ENCODE measurements around the gene ZNF106.

Gene ZNF106

GRCh38 chr15:42495361-42496212 lies 4.6 kb upstream of the ZNF106 start, which contains the start of gene SNAP23:
Gene SNAP23 (plus strand): TSS chr15:42495634. CDS start chr15:42511847, 16,213 bp downstream.
- H3K9me3 ChIP-seq (ENCODE audit: insufficient read depth, low read length): no peaks in the 10 kb centered on the region
- no peaks in the 10 kb centered on the region for H3K27me3 ChIP-seq (ENCODE audit: insufficient read depth, insufficient read length)
- H3K9ac ChIP-seq (ENCODE audit: insufficient read length, low read depth): peak within 1 kb of the TSS; percentile 80
- no peaks in the 10 kb centered on the region for H3K36me3 ChIP-seq (ENCODE audit: insufficient read depth, insufficient read length, low read length)
- peak; percentile 70 for DNase-seq (ENCODE audit: low read depth, low spot score)
- H3K4me3 ChIP-seq (ENCODE audit: insufficient read length, low read depth): peak within 1 kb of the TSS; percentile 63
- TF ChIP-seq ZNF274 (IDR thresholded peaks at IDR 0.05; ENCODE audit: low read depth, low read length) (no peak), YY1 (IDR thresholded peaks at IDR 0.05; ENCODE audit: insufficient read depth, insufficient read length) (no peak), SUZ12 (IDR thresholded peaks at IDR 0.05; ENCODE audit: extremely low read depth, insufficient read depth, insufficient read length) (no peak)
- no peaks in the 10 kb centered on the region for H3K4me1 ChIP-seq (ENCODE audit: insufficient read depth, insufficient read length)

- Histone ChIP-seq H3K4me3 (ENCODE audit: insufficient read length, low read depth) (peak overlapping the region; percentile 63), H3K9me3 (ENCODE audit: insufficient read depth, low read length) (no peaks in the 10 kb centered on the region), H3K9ac (ENCODE audit: insufficient read length, low read depth) (no peak overlapping the region), H3K36me3 (ENCODE audit: insufficient read depth, insufficient read length, low read length) (no peaks in the 10 kb centered on the region), H3K4me1 (ENCODE audit: insufficient read depth, insufficient read length) (no peaks in the 10 kb centered on the region), H3K27me3 (ENCODE audit: insufficient read depth, insufficient read length) (no peaks in the 10 kb centered on the region)
- TF ChIP-seq ZNF274 (IDR thresholded peaks at IDR 0.05; ENCODE audit: low read depth, low read length) (no peak), SUZ12 (IDR thresholded peaks at IDR 0.05; ENCODE audit: extremely low read depth, insufficient read depth, insufficient read length) (no peak)
- DNase-seq (ENCODE audit: low read depth, low spot score): no peak
Measured at GRCh38 chr15:42494998-42495360, 4.0 kb upstream of the ZNF106 start.

GRCh38 chr15:42493679-42494078 lies 2.7 kb upstream of the ZNF106 start:
- Histone ChIP-seq H3K4me3 (ENCODE audit: insufficient read length, low read depth) (no peak overlapping the region), H3K36me3 (ENCODE audit: insufficient read depth, insufficient read length, low read length) (no peaks in the 10 kb centered on the region), H3K27me3 (ENCODE audit: insufficient read depth, insufficient read length) (no peaks in the 10 kb centered on the region), H3K9ac (ENCODE audit: insufficient read length, low read depth) (no peak overlapping the region), H3K4me1 (ENCODE audit: insufficient read depth, insufficient read length) (no peaks in the 10 kb centered on the region), H3K9me3 (ENCODE audit: insufficient read depth, low read length) (no peaks in the 10 kb centered on the region)
- TF ChIP-seq SUZ12 (IDR thresholded peaks at IDR 0.05; ENCODE audit: extremely low read depth, insufficient read depth, insufficient read length): no peak
- no peak for TF ChIP-seq YY1 (IDR thresholded peaks at IDR 0.05; ENCODE audit: insufficient read depth, insufficient read length)
- TF ChIP-seq ZNF274 (IDR thresholded peaks at IDR 0.05; ENCODE audit: low read depth, low read length): no peak
- DNase-seq (ENCODE audit: low read depth, low spot score): no peak

GRCh38 chr15:42491539-42492225 lies 741 bp upstream of the ZNF106 start:
- H3K9me3 ChIP-seq (ENCODE audit: insufficient read depth, low read length): no peaks in the 10 kb centered on the region
- H3K27me3 ChIP-seq (ENCODE audit: insufficient read depth, insufficient read length): no peaks in the 10 kb centered on the region
- H3K4me1 ChIP-seq (ENCODE audit: insufficient read depth, insufficient read length): no peaks in the 10 kb centered on the region
- peak overlapping the region; percentile 98 for H3K9ac ChIP-seq (ENCODE audit: insufficient read length, low read depth)
- no peak for DNase-seq (ENCODE audit: low read depth, low spot score)
- H3K36me3 ChIP-seq (ENCODE audit: insufficient read depth, insufficient read length, low read length): no peaks in the 10 kb centered on the region
- H3K4me3 ChIP-seq (ENCODE audit: insufficient read length, low read depth): peak overlapping the region; percentile 84
- TF ChIP-seq ZNF274 (IDR thresholded peaks at IDR 0.05; ENCODE audit: low read depth, low read length) (no peak), SUZ12 (IDR thresholded peaks at IDR 0.05; ENCODE audit: extremely low read depth, insufficient read depth, insufficient read length) (no peak), YY1 (IDR thresholded peaks at IDR 0.05; ENCODE audit: insufficient read depth, insufficient read length) (no peak)

GRCh38 chr15:42490291-42490670 lies 660 bp downstream of the ZNF106 start:
- TF ChIP-seq ZNF274 (IDR thresholded peaks at IDR 0.05; ENCODE audit: low read depth, low read length) (no peak), SUZ12 (IDR thresholded peaks at IDR 0.05; ENCODE audit: extremely low read depth, insufficient read depth, insufficient read length) (no peak), YY1 (IDR thresholded peaks at IDR 0.05; ENCODE audit: insufficient read depth, insufficient read length) (no peak)
- peak overlapping the region; percentile 98 for H3K9ac ChIP-seq (ENCODE audit: insufficient read length, low read depth)
- DNase-seq (ENCODE audit: low read depth, low spot score): no peak
- peaks cover 2% of the 10 kb centered on the region for H3K36me3 ChIP-seq (ENCODE audit: insufficient read depth, insufficient read length, low read length)
- peak overlapping the region; percentile 84 for H3K4me3 ChIP-seq (ENCODE audit: insufficient read length, low read depth)
- H3K4me1 ChIP-seq (ENCODE audit: insufficient read depth, insufficient read length): no peaks in the 10 kb centered on the region
- H3K27me3 ChIP-seq (ENCODE audit: insufficient read depth, insufficient read length): no peaks in the 10 kb centered on the region
- H3K9me3 ChIP-seq (ENCODE audit: insufficient read depth, low read length): no peaks in the 10 kb centered on the region

GRCh38 chr15:42483677-42484076 lies 7.3 kb downstream of the ZNF106 start:
- Histone ChIP-seq H3K36me3 (ENCODE audit: insufficient read depth, insufficient read length, low read length) (peaks cover 8% of the 10 kb centered on the region), H3K27me3 (ENCODE audit: insufficient read depth, insufficient read length) (no peaks in the 10 kb centered on the region), H3K4me1 (ENCODE audit: insufficient read depth, insufficient read length) (no peaks in the 10 kb centered on the region), H3K9me3 (ENCODE audit: insufficient read depth, low read length) (no peaks in the 10 kb centered on the region), H3K4me3 (ENCODE audit: insufficient read length, low read depth) (no peak overlapping the region), H3K9ac (ENCODE audit: insufficient read length, low read depth) (no peak overlapping the region)
- TF ChIP-seq ZNF274 (IDR thresholded peaks at IDR 0.05; ENCODE audit: low read depth, low read length) (no peak), SUZ12 (IDR thresholded peaks at IDR 0.05; ENCODE audit: extremely low read depth, insufficient read depth, insufficient read length) (no peak), YY1 (IDR thresholded peaks at IDR 0.05; ENCODE audit: insufficient read depth, insufficient read length) (no peak)
- DNase-seq (ENCODE audit: low read depth, low spot score): no peak

GRCh38 chr15:42482701-42483100 lies 8.2 kb downstream of the ZNF106 start:
- TF ChIP-seq SUZ12 (IDR thresholded peaks at IDR 0.05; ENCODE audit: extremely low read depth, insufficient read depth, insufficient read length) (no peak), YY1 (IDR thresholded peaks at IDR 0.05; ENCODE audit: insufficient read depth, insufficient read length) (no peak), ZNF274 (IDR thresholded peaks at IDR 0.05; ENCODE audit: low read depth, low read length) (no peak)
- Histone ChIP-seq H3K9ac (ENCODE audit: insufficient read length, low read depth) (no peak overlapping the region), H3K36me3 (ENCODE audit: insufficient read depth, insufficient read length, low read length) (peaks cover 8% of the 10 kb centered on the region), H3K4me1 (ENCODE audit: insufficient read depth, insufficient read length) (no peaks in the 10 kb centered on the region), H3K27me3 (ENCODE audit: insufficient read depth, insufficient read length) (no peaks in the 10 kb centered on the region), H3K9me3 (ENCODE audit: insufficient read depth, low read length) (no peaks in the 10 kb centered on the region), H3K4me3 (ENCODE audit: insufficient read length, low read depth) (no peak overlapping the region)
- no peak for DNase-seq (ENCODE audit: low read depth, low spot score)

All from NT2/D1 (cell line).